ENCODE measurements around the gene TNFAIP8.
A peak's percentile ranks its signal among the peaks of the same experiment; 100 is the strongest.

The TNFAIP8 gene

DNA sequence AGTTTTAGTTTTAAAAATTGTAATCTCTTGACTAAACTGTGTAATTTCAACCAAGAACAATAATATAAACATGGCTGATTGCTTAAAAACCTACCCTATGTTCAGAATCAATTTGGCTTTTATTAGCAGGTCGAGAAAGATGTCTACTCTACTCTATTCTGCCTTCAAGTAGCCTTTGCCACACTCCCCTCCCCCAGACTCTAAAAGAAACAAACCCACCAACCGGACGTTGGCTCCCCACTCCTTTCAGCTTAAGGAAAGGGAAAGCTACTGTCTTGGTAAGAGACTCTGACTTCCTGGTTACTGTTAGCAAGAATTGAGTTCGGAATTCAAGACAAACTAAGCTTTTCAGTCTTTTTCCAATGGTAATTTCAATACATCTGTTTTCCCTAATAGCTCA is 46.7 kb downstream of the TNFAIP8 start:
- TF ChIP-seq, protein P1, sequence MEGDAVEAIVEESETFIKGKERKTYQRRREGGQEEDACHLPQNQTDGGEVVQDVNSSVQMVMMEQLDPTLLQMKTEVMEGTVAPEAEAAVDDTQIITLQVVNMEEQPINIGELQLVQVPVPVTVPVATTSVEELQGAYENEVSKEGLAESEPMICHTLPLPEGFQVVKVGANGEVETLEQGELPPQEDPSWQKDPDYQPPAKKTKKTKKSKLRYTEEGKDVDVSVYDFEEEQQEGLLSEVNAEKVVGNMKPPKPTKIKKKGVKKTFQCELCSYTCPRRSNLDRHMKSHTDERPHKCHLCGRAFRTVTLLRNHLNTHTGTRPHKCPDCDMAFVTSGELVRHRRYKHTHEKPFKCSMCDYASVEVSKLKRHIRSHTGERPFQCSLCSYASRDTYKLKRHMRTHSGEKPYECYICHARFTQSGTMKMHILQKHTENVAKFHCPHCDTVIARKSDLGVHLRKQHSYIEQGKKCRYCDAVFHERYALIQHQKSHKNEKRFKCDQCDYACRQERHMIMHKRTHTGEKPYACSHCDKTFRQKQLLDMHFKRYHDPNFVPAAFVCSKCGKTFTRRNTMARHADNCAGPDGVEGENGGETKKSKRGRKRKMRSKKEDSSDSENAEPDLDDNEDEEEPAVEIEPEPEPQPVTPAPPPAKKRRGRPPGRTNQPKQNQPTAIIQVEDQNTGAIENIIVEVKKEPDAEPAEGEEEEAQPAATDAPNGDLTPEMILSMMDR (IDR thresholded peaks at IDR 0.05; ENCODE audit: low read length, missing control alignments), result no peak
- DNase-seq (ENCODE audit: low read depth), result no peak
- H3K4me3 ChIP-seq (replicated peaks; ENCODE audit: low read depth, low read length), result no peak overlapping the region

DNA sequence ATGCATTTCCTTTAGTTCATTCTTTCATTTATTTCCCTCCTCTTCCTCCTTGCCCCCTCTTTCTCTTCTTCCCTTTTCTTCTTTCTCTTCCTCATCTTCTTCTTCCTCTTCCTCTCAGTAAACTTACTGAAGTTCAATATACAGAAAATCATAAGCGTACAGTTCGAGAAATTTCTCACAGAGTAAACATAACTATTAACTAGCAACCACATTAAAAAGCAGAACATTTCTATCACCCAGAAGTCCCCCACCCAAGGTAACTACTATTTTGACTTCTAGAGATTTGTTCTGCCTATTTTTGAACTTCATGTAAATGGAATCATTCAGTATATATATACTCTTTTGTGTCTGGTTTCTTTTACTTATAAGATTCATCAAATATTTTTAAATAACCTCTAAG is 48.2 kb downstream of the TNFAIP8 start:
- H3K4me3 ChIP-seq (replicated peaks; ENCODE audit: low read depth, low read length), result no peak overlapping the region
- no peak for DNase-seq (ENCODE audit: low read depth)
- TF ChIP-seq, protein P1 (IDR thresholded peaks at IDR 0.05; ENCODE audit: low read length, missing control alignments), result no peak

DNA sequence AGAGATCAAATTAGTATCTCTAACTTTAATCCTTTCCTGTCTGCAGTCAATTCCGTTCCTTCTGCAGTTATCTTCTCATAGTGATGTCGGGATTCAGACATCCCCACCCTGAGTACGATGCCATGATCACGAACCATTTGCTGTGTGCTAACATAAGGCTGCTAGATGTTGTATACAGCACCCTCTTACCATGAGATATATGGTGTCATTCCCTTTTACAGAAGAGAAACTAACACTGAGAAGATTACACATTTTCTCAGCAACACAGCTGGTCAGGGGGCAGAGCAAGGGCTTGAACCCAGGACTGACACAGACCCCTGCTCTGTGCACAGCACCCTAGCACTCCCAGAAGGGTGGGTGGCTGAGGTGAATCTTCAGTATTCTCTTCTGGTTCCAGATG is 49.6 kb downstream of the TNFAIP8 start:
- TF ChIP-seq, protein P1 (IDR thresholded peaks at IDR 0.05; ENCODE audit: low read length, missing control alignments), result no peak
- no peak for DNase-seq (ENCODE audit: low read depth)
- H3K4me3 ChIP-seq (replicated peaks; ENCODE audit: low read depth, low read length), result no peak overlapping the region

DNA sequence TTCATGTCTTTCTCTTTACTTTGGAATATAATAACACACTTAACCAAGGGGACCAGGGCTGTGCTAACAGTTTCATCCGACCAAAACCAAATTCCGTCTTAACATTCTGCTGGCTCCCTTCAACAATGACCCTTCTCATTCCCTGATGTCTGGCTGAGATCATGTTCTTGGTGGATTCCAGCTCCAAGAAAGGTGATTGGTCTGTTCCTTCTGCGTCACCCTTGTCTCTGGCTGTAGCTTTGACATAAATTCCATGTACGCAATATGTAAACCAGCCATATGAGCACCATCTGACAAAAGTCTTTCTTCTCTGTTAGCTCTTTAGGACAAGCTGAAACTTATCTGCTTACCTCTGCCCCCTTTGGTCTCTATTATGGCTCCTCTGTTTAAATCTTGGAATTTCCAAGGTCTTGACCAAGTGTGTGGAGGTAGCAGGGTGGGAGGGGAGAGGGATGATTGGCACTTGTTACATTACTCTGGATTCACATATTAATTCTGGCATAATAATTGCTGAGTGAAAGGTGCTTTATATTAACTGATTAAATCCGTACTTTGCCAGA is 50.8 kb downstream of the TNFAIP8 start:
- no peak for DNase-seq (ENCODE audit: low read depth)
- H3K4me3 ChIP-seq (replicated peaks; ENCODE audit: low read depth, low read length), result no peak overlapping the region

DNA sequence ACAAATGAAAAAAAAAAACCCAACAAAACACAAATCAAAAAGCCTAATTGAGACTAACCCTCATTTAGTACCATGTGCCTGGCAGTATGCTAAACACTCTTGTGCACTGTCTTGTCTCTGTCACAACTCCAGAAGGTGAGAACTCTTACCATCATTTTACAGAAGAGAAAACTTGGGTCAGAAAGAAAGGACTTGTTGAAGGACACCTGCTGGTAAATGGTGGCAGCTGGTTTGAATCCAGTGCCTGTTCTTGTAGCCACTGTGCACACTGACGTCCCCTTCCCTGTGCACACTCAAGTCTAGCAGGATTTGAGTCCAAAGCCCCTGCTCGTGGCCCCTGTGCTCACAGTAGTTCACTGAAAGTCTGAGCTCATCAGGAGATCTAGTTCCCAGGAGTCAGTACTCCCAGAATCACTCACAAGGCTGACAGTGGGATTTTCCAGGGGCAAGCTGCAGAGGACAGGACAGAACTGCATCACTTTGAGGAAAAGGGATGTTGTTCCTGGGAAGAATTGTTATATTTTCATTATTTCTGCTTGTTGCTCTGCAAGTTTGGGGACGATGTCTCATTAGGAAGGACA is 53.5 kb downstream of the TNFAIP8 start:
- TF ChIP-seq, protein P1 (IDR thresholded peaks at IDR 0.05; ENCODE audit: low read length, missing control alignments), result no peak
- DNase-seq (ENCODE audit: low read depth), result no peak
- H3K4me3 ChIP-seq (replicated peaks; ENCODE audit: low read depth, low read length), result no peak overlapping the region

More for the DNA sequence above, 50.8 kb downstream of the TNFAIP8 start:
- TF ChIP-seq, protein P1 (IDR thresholded peaks at IDR 0.05; ENCODE audit: low read length, missing control alignments), result no peak

DNA sequence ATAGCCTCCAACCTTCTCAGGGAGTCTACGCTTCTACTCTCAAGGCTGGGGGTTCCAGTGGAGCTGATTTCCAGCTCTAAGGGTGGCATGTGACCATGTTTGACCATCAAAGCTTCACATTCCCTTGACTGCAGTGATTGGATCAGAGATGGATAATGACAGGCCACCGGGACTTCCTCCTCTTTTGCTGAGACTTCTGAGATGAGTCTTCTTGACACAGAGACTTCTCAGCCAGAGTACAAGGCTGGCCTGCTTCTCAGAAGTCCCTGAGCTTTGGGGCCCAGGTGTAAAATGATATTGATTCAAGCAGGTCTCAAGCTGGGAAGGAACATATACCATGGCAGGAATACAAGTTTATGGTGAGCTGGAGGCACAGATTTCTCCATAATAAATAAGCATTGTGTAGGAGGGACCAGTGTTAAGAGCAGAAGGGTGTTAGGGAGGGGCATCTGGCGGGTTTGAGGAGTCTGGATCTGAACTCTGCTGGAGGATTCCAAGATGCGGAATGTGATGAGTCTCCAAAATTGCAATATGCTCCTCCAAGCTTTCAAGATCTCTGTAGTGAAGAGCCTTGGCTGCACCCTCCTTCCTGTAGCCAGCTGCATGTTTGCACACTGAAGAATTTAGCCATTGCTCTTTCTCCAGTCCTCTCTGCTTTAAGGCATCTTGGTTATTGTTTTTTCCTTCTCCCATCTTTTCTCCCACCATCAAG is 54.8 kb downstream of the TNFAIP8 start:
- DNase-seq (ENCODE audit: low read depth), result peak; percentile 14
- H3K4me3 ChIP-seq (replicated peaks; ENCODE audit: low read depth, low read length), result no peak overlapping the region
- TF ChIP-seq, protein P1 (IDR thresholded peaks at IDR 0.05; ENCODE audit: low read length, missing control alignments), result no peak
